Body of pancreas (tissue), 4 donors: Measurements from ENCODE around the gene FBXO34.

Experiments
- CTCF ChIP-seq, 7 experiments: fragments of 450-650 bp in 4 of 7; fragments of 200-600 bp in 3 of 7; sonication (generic) in 3 of 7; IDR thresholded peaks; one replicate each; pipeline ENCODE4 v1.5.1; 2016 to 2019; ENCODE audit warnings: antibody characterized with exemption in 7 of 7
- POLR2A ChIP-seq, 3 donors: fragments of 450-650 bp; IDR thresholded peaks; one replicate each; pipeline ENCODE4 v1.6.1; 2016; ENCODE audit warnings: antibody characterized with exemption in 3 of 3, mild to moderate bottlenecking in 2 of 3

GRCh38 chr14:55239320-55239719, 31.9 kb upstream of the FBXO34 start:
- TF ChIP-seq POLR2A (IDR thresholded peaks at IDR 0.05) (no peak), CTCF (IDR thresholded peaks at IDR 0.05) (no peak)
